Muscle layer of duodenum (tissue), 2 donors: ENCODE measurements around the gene TLR8.
"Not testable (repeated sequence)": the region's sequence is repeated elsewhere in the genome, so short reads cannot be mapped to it uniquely, and the experiment has no call there.

Experiments used
- H3K27ac ChIP-seq: one replicate; pipeline ENCODE4 v1.7.0; 2013; ENCODE audit warnings: mild to moderate bottlenecking, low read length
- H3K27me3 ChIP-seq: one replicate; pipeline ENCODE4 v1.7.0; 2013; ENCODE audit warnings: low read depth, mild to moderate bottlenecking, control low read depth, low read length
- H3K36me3 ChIP-seq, 2 donors: one replicate each; pipeline ENCODE4 v1.7.0; 2013; ENCODE audit warnings: low read length in 2 of 2, control low read depth in 1 of 2, mild to moderate bottlenecking in 1 of 2; ENCODE audit not compliant: insufficient read depth in 2 of 2, control insufficient read depth in 1 of 2
- H3K4me1 ChIP-seq, 2 donors: one replicate each; pipeline ENCODE4 v1.7.0; 2013; ENCODE audit warnings: low read length in 2 of 2, mild to moderate bottlenecking in 2 of 2, control low read depth in 1 of 2, moderate library complexity in 1 of 2; ENCODE audit not compliant: insufficient read depth in 2 of 2, control insufficient read depth in 1 of 2
- H3K4me3 ChIP-seq, 2 donors: one replicate each; pipeline ENCODE4 v1.7.0; 2013; ENCODE audit warnings: low read length in 2 of 2, low read depth in 1 of 2, mild to moderate bottlenecking in 1 of 2
- H3K9me3 ChIP-seq, 2 donors: one replicate each; pipeline ENCODE4 v1.7.0; 2013; ENCODE audit warnings: low read length in 2 of 2, control low read depth in 1 of 2, mild to moderate bottlenecking in 1 of 2; ENCODE audit not compliant: control insufficient read depth in 1 of 2
- donor health status: healthy.

TLR8 gene

GRCh38 chrX:12921886-12922598 lies 15.6 kb downstream of the TLR8 start:
- Histone ChIP-seq H3K36me3 (no peaks in the 10 kb centered on the region), H3K9me3 (no peaks in the 10 kb centered on the region), H3K4me3 (no peak overlapping the region), H3K27ac (no peak overlapping the region), H3K27me3 (no peaks in the 10 kb centered on the region), H3K4me1 (no peaks in the 10 kb centered on the region)

GRCh38 chrX:12922599-12922919 lies 16.1 kb downstream of the TLR8 start:
- Histone ChIP-seq H3K27me3 (no peaks in the 10 kb centered on the region), H3K27ac (no peak overlapping the region), H3K4me3 (no peak overlapping the region), H3K36me3 (no peaks in the 10 kb centered on the region), H3K9me3 (no peaks in the 10 kb centered on the region), H3K4me1 (no peaks in the 10 kb centered on the region)

- H3K4me3 ChIP-seq, result no peak overlapping the region
- H3K27ac ChIP-seq, result no peak overlapping the region
- no peaks in the 10 kb centered on the region for H3K27me3 ChIP-seq
- H3K4me1 ChIP-seq, result no peaks in the 10 kb centered on the region
- H3K36me3 ChIP-seq, result no peaks in the 10 kb centered on the region
- H3K9me3 ChIP-seq, result no peaks in the 10 kb centered on the region
Measured at GRCh38 chrX:12929701-12930100, 23.3 kb downstream of the TLR8 start.

GRCh38 chrX:12930150-12930549 lies 23.7 kb downstream of the TLR8 start:
- Histone ChIP-seq H3K27ac (no peak overlapping the region), H3K9me3 (no peaks in the 10 kb centered on the region), H3K4me1 (no peaks in the 10 kb centered on the region), H3K4me3 (no peak overlapping the region), H3K27me3 (no peaks in the 10 kb centered on the region), H3K36me3 (no peaks in the 10 kb centered on the region)

GRCh38 chrX:12932244-12932643 lies 25.8 kb downstream of the TLR8 start:
- Histone ChIP-seq H3K9me3 (no peaks in the 10 kb centered on the region), H3K27me3 (no peaks in the 10 kb centered on the region), H3K27ac (no peak overlapping the region), H3K4me1 (no peaks in the 10 kb centered on the region), H3K4me3 (no peak overlapping the region), H3K36me3 (no peaks in the 10 kb centered on the region)

GRCh38 chrX:12934850-12935249 lies 28.4 kb downstream of the TLR8 start:
- H3K4me3 ChIP-seq, result no peak overlapping the region
- no peak overlapping the region for H3K27ac ChIP-seq
- H3K4me1 ChIP-seq, result no peaks in the 10 kb centered on the region
- no peaks in the 10 kb centered on the region for H3K36me3 ChIP-seq
- H3K9me3 ChIP-seq, result no peaks in the 10 kb centered on the region
- no peaks in the 10 kb centered on the region for H3K27me3 ChIP-seq

- no peak overlapping the region for H3K27ac ChIP-seq
- no peaks in the 10 kb centered on the region for H3K27me3 ChIP-seq
Measured at GRCh38 chrX:12936947-12937346, 30.5 kb downstream of the TLR8 start.

GRCh38 chrX:12940471-12940870 lies 34.1 kb downstream of the TLR8 start:
- not testable (repeated sequence) for H3K36me3 ChIP-seq, H3K4me1 ChIP-seq, H3K27ac ChIP-seq, H3K9me3 ChIP-seq, H3K27me3 ChIP-seq, H3K4me3 ChIP-seq

More at GRCh38 chrX:12936947-12937346, 30.5 kb downstream of the TLR8 start:
- Histone ChIP-seq H3K4me3 (no peak overlapping the region), H3K4me1 (no peaks in the 10 kb centered on the region), H3K36me3 (no peaks in the 10 kb centered on the region), H3K9me3 (no peaks in the 10 kb centered on the region)

- H3K27me3 ChIP-seq, H3K27ac ChIP-seq, H3K4me3 ChIP-seq, H3K4me1 ChIP-seq, H3K9me3 ChIP-seq, H3K36me3 ChIP-seq: not testable (repeated sequence)
Measured at GRCh38 chrX:12943592-12943991, 37.2 kb downstream of the TLR8 start.

GRCh38 chrX:12944452-12944851 lies 38.0 kb downstream of the TLR8 start:
- not testable (repeated sequence) for H3K9me3 ChIP-seq, H3K27ac ChIP-seq, H3K4me3 ChIP-seq, H3K4me1 ChIP-seq, H3K27me3 ChIP-seq, H3K36me3 ChIP-seq

GRCh38 chrX:12945494-12945893 lies 39.1 kb downstream of the TLR8 start:
- H3K27me3 ChIP-seq, result no peaks in the 10 kb centered on the region
- peaks cover 3 to 7% of the 10 kb centered on the region in 2 donors for H3K4me1 ChIP-seq
- no peak overlapping the region for H3K27ac ChIP-seq
- no peaks in the 10 kb centered on the region for H3K9me3 ChIP-seq
- H3K36me3 ChIP-seq, result no peaks in the 10 kb centered on the region
- no peak overlapping the region for H3K4me3 ChIP-seq

- H3K36me3 ChIP-seq, result no peaks in the 10 kb centered on the region
- H3K27ac ChIP-seq, result no peak overlapping the region
- H3K4me3 ChIP-seq, result no peak overlapping the region
- H3K9me3 ChIP-seq, result no peaks in the 10 kb centered on the region
- H3K27me3 ChIP-seq, result no peaks in the 10 kb centered on the region
- H3K4me1 ChIP-seq, result peaks cover 3 to 7% of the 10 kb centered on the region in 2 donors
Measured at GRCh38 chrX:12946406-12946805, 40.0 kb downstream of the TLR8 start.
